ENCODE results near the gene MAPKBP1. TPM values are rescaled to one million over a fixed set of nuclear protein-coding genes. Genes with fewer than 3 reads are reported as not detected.

MAPKBP1 gene
- total RNA-seq, 1 experiment from 2014 or later, result 29.3 TPM

- peak; percentile 85 for DNase-seq (ENCODE audit: low spot score)
- Histone ChIP-seq H3K4me1 (ENCODE audit: insufficient read depth, low read length, poor library complexity, severe bottlenecking) (no peaks in the 10 kb centered on the region), H3K27me3 (replicated peaks; ENCODE audit: insufficient read depth, low read depth, low read length, poor library complexity) (no peaks in the 10 kb centered on the region), H3K36me3 (ENCODE audit: insufficient read depth, low read length, poor library complexity, severe bottlenecking) (no peaks in the 10 kb centered on the region), H3K27ac (ENCODE audit: low read depth, low read length, poor library complexity, severe bottlenecking) (no peak overlapping the region), H3K4me3 (ENCODE audit: low read depth, low read length, poor library complexity, severe bottlenecking) (no peak overlapping the region), H3K9me3 (ENCODE audit: low read depth, low read length, poor library complexity, severe bottlenecking) (no peaks in the 10 kb centered on the region)
- POLR2A ChIA-PET (ENCODE audit: low non-redundant PET), result no interaction called here
- no TSS peak for BruUV-seq (replicated peaks)
- intact Hi-C loops (cut with micrococcal nuclease; ENCODE audit: unreplicated experiment), result loop anchor here (1.0 to 5.0 kb wide), 3 partner anchors 37 to 254 kb away; partner anchors contain the start of gene MAPKBP1
- TF ChIP-seq CTCF (conservative IDR thresholded peaks at IDR 0.05; ENCODE audit: low read depth, low read length) (peak; percentile 82), EZH2 (IDR thresholded peaks at IDR 0.05; ENCODE audit: borderline replicate concordance, low read depth, low read length, poor library complexity, severe bottlenecking) (no peak)
- CTCF ChIA-PET, result interaction anchor here (0.7 to 2.4 kb wide), 4 partner anchors 38 to 346 kb away, joined by 3 to 31 read pairs (median 8); partner anchors contain the start of gene MAPKBP1
Observed at GRCh38 chr15:41811432-41812195, 37.3 kb downstream of the MAPKBP1 start.

GRCh38 chr15:41812820-41813375, 38.6 kb downstream of the MAPKBP1 start:
- no peaks in the 10 kb centered on the region for H3K27me3 ChIP-seq (replicated peaks; ENCODE audit: insufficient read depth, low read depth, low read length, poor library complexity)
- BruUV-seq (replicated peaks), result no TSS peak
- intact Hi-C loops (cut with micrococcal nuclease; ENCODE audit: unreplicated experiment), result loop anchor here (5.0 kb wide), 1 partner anchor 211 kb away; no protein-coding TSS in a partner anchor
- ChIA-PET CTCF (interaction anchor here (1.0 kb wide), 1 partner anchor 40 kb away, joined by 5 read pairs; no protein-coding TSS in a partner anchor), POLR2A (ENCODE audit: low non-redundant PET) (no interaction called here)
- no peaks in the 10 kb centered on the region for H3K4me1 ChIP-seq (ENCODE audit: insufficient read depth, low read length, poor library complexity, severe bottlenecking)
- peaks cover 3% of the 10 kb centered on the region for H3K36me3 ChIP-seq (ENCODE audit: insufficient read depth, low read length, poor library complexity, severe bottlenecking)
- no peak overlapping the region for H3K4me3 ChIP-seq (ENCODE audit: low read depth, low read length, poor library complexity, severe bottlenecking)
- no peaks in the 10 kb centered on the region for H3K9me3 ChIP-seq (ENCODE audit: low read depth, low read length, poor library complexity, severe bottlenecking)
- TF ChIP-seq CTCF (conservative IDR thresholded peaks at IDR 0.05; ENCODE audit: low read depth, low read length) (no peak), EZH2 (IDR thresholded peaks at IDR 0.05; ENCODE audit: borderline replicate concordance, low read depth, low read length, poor library complexity, severe bottlenecking) (no peak)
- no peak overlapping the region for H3K27ac ChIP-seq (ENCODE audit: low read depth, low read length, poor library complexity, severe bottlenecking)
- DNase-seq (ENCODE audit: low spot score), result no peak

- intact Hi-C loops (cut with micrococcal nuclease; ENCODE audit: unreplicated experiment), result loop anchor here (5.0 kb wide), 1 partner anchor 211 kb away; no protein-coding TSS in a partner anchor
Observed at GRCh38 chr15:41813426-41813825, 39.1 kb downstream of the MAPKBP1 start.

More at GRCh38 chr15:41813426-41813825, 39.1 kb downstream of the MAPKBP1 start:
- POLR2A ChIA-PET (ENCODE audit: low non-redundant PET), result no interaction called here
- H3K36me3 ChIP-seq (ENCODE audit: insufficient read depth, low read length, poor library complexity, severe bottlenecking), result peaks cover 3% of the 10 kb centered on the region
- no peak overlapping the region for H3K4me3 ChIP-seq (ENCODE audit: low read depth, low read length, poor library complexity, severe bottlenecking)
- no peak for DNase-seq (ENCODE audit: low spot score)
- no peaks in the 10 kb centered on the region for H3K4me1 ChIP-seq (ENCODE audit: insufficient read depth, low read length, poor library complexity, severe bottlenecking)
- H3K27me3 ChIP-seq (replicated peaks; ENCODE audit: insufficient read depth, low read depth, low read length, poor library complexity), result no peaks in the 10 kb centered on the region
- BruUV-seq (replicated peaks), result no TSS peak
- TF ChIP-seq CTCF (conservative IDR thresholded peaks at IDR 0.05; ENCODE audit: low read depth, low read length), result no peak
- no peak for TF ChIP-seq EZH2 (IDR thresholded peaks at IDR 0.05; ENCODE audit: borderline replicate concordance, low read depth, low read length, poor library complexity, severe bottlenecking)
- H3K9me3 ChIP-seq (ENCODE audit: low read depth, low read length, poor library complexity, severe bottlenecking), result no peaks in the 10 kb centered on the region
- CTCF ChIA-PET, result interaction anchor here (1.0 kb wide), 1 partner anchor 41 kb away, joined by 5 read pairs; no protein-coding TSS in a partner anchor
- no peak overlapping the region for H3K27ac ChIP-seq (ENCODE audit: low read depth, low read length, poor library complexity, severe bottlenecking)

All from A673 (cell line).